Activated naive CD4-positive, alpha-beta T cell treated with anti-CD3 and anti-CD28 coated beads for 36 hours (primary cell): Measurements from ENCODE around the gene PRR20G. TPM values are rescaled to one million over a fixed set of nuclear protein-coding genes. Genes with fewer than 3 reads are reported as not detected.
A peak's percentile ranks its signal among the peaks of the same experiment; 100 is the strongest.

Source experiments
- CTCF ChIA-PET: fragments of 350-600 bp; sonication (Branson Sonifier 250); formaldehyde crosslinking; loops from one replicate; lab custom pipeline; 2021; ENCODE audit warnings: antibody characterized with exemption; lab: Charles Lee
- DNase-seq: peaks from one replicate; pipeline ENCODE4 v3.0.0-alpha.2; 2020
- H3K27ac Mint-ChIP-seq: one replicate; pipeline ENCODE4 v1.8.0; 2021; ENCODE audit warnings: mild to moderate bottlenecking, mixed read lengths
- H3K27me3 Mint-ChIP-seq: one replicate; pipeline ENCODE4 v1.8.0; 2021; ENCODE audit warnings: low read depth, mixed read lengths
- H3K36me3 Mint-ChIP-seq: one replicate; pipeline ENCODE4 v1.8.0; 2021; ENCODE audit warnings: low read depth, mixed read lengths
- H3K4me1 Mint-ChIP-seq: one replicate; pipeline ENCODE4 v1.8.0; 2021; ENCODE audit warnings: low read depth, mixed read lengths
- H3K4me3 Mint-ChIP-seq: one replicate; pipeline ENCODE4 v1.8.0; 2021; ENCODE audit warnings: mild to moderate bottlenecking, moderate library complexity, mixed read lengths
- H3K9me3 Mint-ChIP-seq: one replicate; pipeline ENCODE4 v1.8.0; 2021; ENCODE audit warnings: mixed read lengths
- intact Hi-C: fragments of 100-400 bp; cut with micrococcal nuclease; formaldehyde crosslinking; loops from one replicate; pipeline ENCODE4 v1.15.1; 2023
- total RNA-seq, 2 experiments: library from RNA; stranded (reverse); gene quantifications; one replicate each; pipeline ENCODE4 v1.2.3, GENCODE V29; 2021

PRR20G gene
- total RNA-seq, 2 experiments from 2014 or later: not detected

- no peak overlapping the region for H3K4me3 Mint-ChIP-seq
- H3K4me1 Mint-ChIP-seq: no peaks in the 10 kb centered on the region
- H3K9me3 Mint-ChIP-seq: peaks cover 7% of the 10 kb centered on the region
- intact Hi-C loops: no loop called here
- no peaks in the 10 kb centered on the region for H3K36me3 Mint-ChIP-seq
- CTCF ChIA-PET: no interaction called here
- no peak for DNase-seq
- H3K27ac Mint-ChIP-seq: no peak overlapping the region
- peaks cover 12% of the 10 kb centered on the region for H3K27me3 Mint-ChIP-seq
Observed at GRCh38 chr3:127291611-127292010, 3.8 kb upstream of the PRR20G start.

- Mint-ChIP-seq H3K4me1 (no peaks in the 10 kb centered on the region), H3K27ac (no peak overlapping the region), H3K27me3 (peaks cover 12% of the 10 kb centered on the region), H3K9me3 (peaks cover 7% of the 10 kb centered on the region), H3K36me3 (no peaks in the 10 kb centered on the region), H3K4me3 (no peak overlapping the region)
- intact Hi-C loops: no loop called here
- CTCF ChIA-PET: no interaction called here
- DNase-seq: no peak
Observed at GRCh38 chr3:127291114-127291513, 3.3 kb upstream of the PRR20G start.

- H3K9me3 Mint-ChIP-seq: peaks cover 7% of the 10 kb centered on the region
- no peaks in the 10 kb centered on the region for H3K4me1 Mint-ChIP-seq
- CTCF ChIA-PET: interaction anchor here (0.7 to 1.1 kb wide), 2 partner anchors 166 to 256 kb away, joined by 3 to 4 read pairs; no protein-coding TSS in a partner anchor
- peaks cover 10% of the 10 kb centered on the region for H3K27me3 Mint-ChIP-seq
- DNase-seq: no peak
- H3K27ac Mint-ChIP-seq: no peak overlapping the region
- H3K4me3 Mint-ChIP-seq: no peak overlapping the region
- intact Hi-C loops: no loop called here
- no peaks in the 10 kb centered on the region for H3K36me3 Mint-ChIP-seq
Observed at GRCh38 chr3:127289706-127290575, 2.1 kb upstream of the PRR20G start.

- peak; percentile 25 for DNase-seq
- no peaks in the 10 kb centered on the region for H3K36me3 Mint-ChIP-seq
- peaks cover 5% of the 10 kb centered on the region for H3K27me3 Mint-ChIP-seq
- no peak overlapping the region for H3K4me3 Mint-ChIP-seq
- H3K4me1 Mint-ChIP-seq: no peaks in the 10 kb centered on the region
- CTCF ChIA-PET: interaction anchor here (0.7 to 1.1 kb wide), 3 partner anchors 166 to 545 kb away, joined by 3 to 4 read pairs (median 3); no protein-coding TSS in a partner anchor
- intact Hi-C loops: no loop called here
- H3K9me3 Mint-ChIP-seq: peaks cover 7% of the 10 kb centered on the region
- H3K27ac Mint-ChIP-seq: no peak overlapping the region
Observed at GRCh38 chr3:127288921-127289705, 1.3 kb upstream of the PRR20G start.

DNA sequence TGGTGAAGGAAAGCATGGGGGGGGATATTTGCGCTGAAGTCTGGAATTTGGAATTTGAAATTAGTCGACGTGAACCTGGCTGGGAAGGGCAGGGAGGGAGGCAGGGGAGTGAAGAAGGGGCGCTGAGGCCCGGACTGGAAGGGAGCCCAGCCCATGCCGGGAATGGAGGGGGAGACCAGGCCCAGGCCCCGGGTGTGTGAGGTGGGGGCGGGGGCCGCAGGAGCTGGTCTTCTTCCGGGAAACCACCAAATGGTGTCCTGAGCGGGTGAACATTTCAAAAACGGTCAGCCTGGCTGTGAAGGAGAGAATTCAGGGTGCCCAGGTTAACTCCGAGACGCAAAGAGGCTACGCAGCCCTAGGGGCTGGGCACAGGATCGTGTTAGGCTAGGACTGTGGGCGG lies 497 bp upstream of the PRR20G start:
- no peak overlapping the region for H3K27ac Mint-ChIP-seq
- H3K36me3 Mint-ChIP-seq: no peaks in the 10 kb centered on the region
- CTCF ChIA-PET: interaction anchor here (1.1 kb wide), 1 partner anchor 544 kb away, joined by 3 read pairs; no protein-coding TSS in a partner anchor
- peaks cover 5% of the 10 kb centered on the region for H3K27me3 Mint-ChIP-seq
- DNase-seq: no peak
- H3K9me3 Mint-ChIP-seq: peaks cover 7% of the 10 kb centered on the region
- no peak overlapping the region for H3K4me3 Mint-ChIP-seq
- intact Hi-C loops: no loop called here
- no peaks in the 10 kb centered on the region for H3K4me1 Mint-ChIP-seq

GRCh38 chr3:127286571-127287140 lies 1.2 kb downstream of the PRR20G start:
- CTCF ChIA-PET: no interaction called here
- no peak overlapping the region for H3K27ac Mint-ChIP-seq
- intact Hi-C loops: no loop called here
- no peaks in the 10 kb centered on the region for H3K36me3 Mint-ChIP-seq
- H3K27me3 Mint-ChIP-seq: peaks cover 5% of the 10 kb centered on the region
- DNase-seq: no peak
- H3K9me3 Mint-ChIP-seq: peaks cover 7% of the 10 kb centered on the region
- H3K4me1 Mint-ChIP-seq: no peaks in the 10 kb centered on the region
- H3K4me3 Mint-ChIP-seq: no peak overlapping the region

DNA sequence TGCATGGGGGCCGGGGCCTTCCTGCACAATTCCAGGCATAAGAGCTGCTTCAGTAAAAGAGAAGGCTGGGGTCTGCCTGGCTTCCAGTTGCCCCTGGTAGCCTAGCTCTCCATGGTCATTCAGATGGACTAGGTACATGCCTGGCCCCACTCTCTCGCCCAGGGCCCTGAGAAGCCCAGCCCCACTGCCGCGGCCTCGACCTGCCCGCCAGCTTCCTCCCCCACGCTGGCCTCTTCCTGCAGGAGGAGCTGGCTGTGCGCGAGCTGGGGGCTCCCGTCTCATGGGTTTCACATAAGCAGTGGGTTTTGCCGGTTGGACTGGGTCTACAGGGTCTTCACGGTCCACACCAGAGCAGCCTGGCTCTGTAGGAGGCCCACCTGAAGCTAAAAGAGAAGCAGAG lies 3.6 kb downstream of the PRR20G start:
- CTCF ChIA-PET: no interaction called here
- Mint-ChIP-seq H3K4me1 (no peaks in the 10 kb centered on the region), H3K27ac (no peak overlapping the region), H3K9me3 (peaks cover 4% of the 10 kb centered on the region), H3K36me3 (no peaks in the 10 kb centered on the region), H3K27me3 (no peaks in the 10 kb centered on the region), H3K4me3 (no peak overlapping the region)
- DNase-seq: no peak
- intact Hi-C loops: no loop called here

DNA sequence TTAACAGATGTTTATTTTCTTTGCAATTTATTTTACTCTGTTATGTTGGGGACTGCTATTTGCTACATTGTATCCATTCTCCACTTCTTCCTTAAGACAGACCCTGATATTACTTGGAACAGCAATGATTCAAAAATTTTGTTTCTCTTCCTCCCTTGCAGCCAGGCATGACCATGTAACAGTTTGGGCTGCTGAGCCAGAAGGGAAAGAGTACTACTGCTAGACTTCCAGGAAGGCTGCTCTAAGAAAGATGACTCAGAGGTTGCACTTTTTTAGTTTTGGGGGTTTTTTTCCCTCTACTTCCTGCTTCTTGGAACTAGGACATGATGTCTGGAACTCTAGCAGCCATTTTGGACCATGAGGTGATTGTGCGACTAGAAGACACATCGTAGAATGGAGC lies 10.3 kb downstream of the PRR20G start:
- no peak overlapping the region for H3K4me3 Mint-ChIP-seq
- no peaks in the 10 kb centered on the region for H3K9me3 Mint-ChIP-seq
- H3K27ac Mint-ChIP-seq: no peak overlapping the region
- intact Hi-C loops: no loop called here
- no peak for DNase-seq
- CTCF ChIA-PET: no interaction called here
- no peaks in the 10 kb centered on the region for H3K36me3 Mint-ChIP-seq
- peaks cover 9% of the 10 kb centered on the region for H3K27me3 Mint-ChIP-seq
- H3K4me1 Mint-ChIP-seq: no peaks in the 10 kb centered on the region

DNA sequence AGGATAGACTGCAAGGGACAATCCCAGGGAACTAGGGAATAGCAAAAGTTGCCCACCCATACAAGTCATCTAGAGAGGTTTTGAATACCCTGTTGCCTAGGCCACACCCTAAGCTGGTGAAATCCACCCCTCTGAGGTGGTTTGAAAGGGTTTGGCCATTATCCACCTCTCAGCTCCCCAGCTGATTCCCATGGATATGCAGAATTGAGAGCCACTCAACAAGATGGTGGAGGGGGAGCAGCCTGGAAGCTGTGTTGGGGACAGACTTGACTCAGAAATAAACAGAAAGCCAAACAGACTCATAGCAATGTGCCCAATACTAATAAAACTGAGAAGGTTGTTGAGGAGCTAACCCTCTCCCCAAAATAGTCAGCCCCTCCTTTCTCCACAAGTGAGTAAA lies 10.9 kb downstream of the PRR20G start:
- intact Hi-C loops: no loop called here
- no peaks in the 10 kb centered on the region for H3K9me3 Mint-ChIP-seq
- no peaks in the 10 kb centered on the region for H3K36me3 Mint-ChIP-seq
- H3K4me3 Mint-ChIP-seq: no peak overlapping the region
- no peak overlapping the region for H3K27ac Mint-ChIP-seq
- peaks cover 9% of the 10 kb centered on the region for H3K27me3 Mint-ChIP-seq
- no peaks in the 10 kb centered on the region for H3K4me1 Mint-ChIP-seq
- CTCF ChIA-PET: no interaction called here
- DNase-seq: no peak

DNA sequence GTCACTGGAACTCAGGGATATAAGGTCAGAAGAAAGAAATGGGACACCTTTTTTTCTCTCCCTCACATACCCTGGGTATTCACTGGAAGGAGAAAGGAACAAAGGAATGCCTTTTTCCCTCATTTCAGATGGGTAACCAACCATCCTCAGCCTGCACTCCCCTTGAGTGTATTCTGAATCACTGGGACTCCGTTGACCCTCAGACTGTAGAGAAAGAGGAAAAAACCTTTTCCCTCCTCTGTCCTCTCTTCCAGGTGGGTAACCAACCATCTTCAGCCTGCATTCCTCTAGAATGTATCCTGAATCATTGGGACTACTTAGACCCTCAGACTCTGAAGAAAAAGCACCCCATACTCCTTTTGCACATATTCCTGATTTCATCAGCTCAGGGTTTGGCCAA lies 11.4 kb downstream of the PRR20G start:
- CTCF ChIA-PET: no interaction called here
- no peaks in the 10 kb centered on the region for H3K36me3 Mint-ChIP-seq
- H3K4me3 Mint-ChIP-seq: no peak overlapping the region
- H3K4me1 Mint-ChIP-seq: no peaks in the 10 kb centered on the region
- no peak for DNase-seq
- H3K27ac Mint-ChIP-seq: no peak overlapping the region
- intact Hi-C loops: no loop called here
- H3K9me3 Mint-ChIP-seq: no peaks in the 10 kb centered on the region
- peaks cover 9% of the 10 kb centered on the region for H3K27me3 Mint-ChIP-seq

DNA sequence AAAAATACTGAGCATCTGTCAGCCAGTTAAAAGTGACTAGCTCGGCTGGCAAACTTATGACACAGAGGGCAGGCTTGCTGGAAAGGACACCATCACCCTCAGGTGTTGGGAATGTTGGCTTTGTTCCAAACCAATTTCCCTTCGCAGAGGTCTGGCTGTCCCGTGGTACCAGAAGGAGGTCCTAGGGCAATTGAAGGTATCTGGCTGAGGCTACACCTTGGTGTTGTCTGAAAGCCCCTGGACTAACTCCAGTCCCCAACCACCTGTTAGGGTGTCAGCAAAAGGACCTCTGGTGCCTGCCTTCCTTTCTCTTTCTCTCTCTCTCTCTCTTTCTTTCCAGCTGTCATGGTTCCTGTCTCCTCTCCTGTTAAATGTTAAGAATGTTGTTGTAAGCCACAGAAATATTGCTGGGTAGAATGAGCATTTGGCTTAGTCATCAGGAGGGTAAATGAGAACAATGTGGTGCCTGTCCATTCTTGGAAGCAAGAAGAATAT lies 12.5 kb downstream of the PRR20G start:
- intact Hi-C loops: no loop called here
- no peaks in the 10 kb centered on the region for H3K9me3 Mint-ChIP-seq
- peaks cover 9% of the 10 kb centered on the region for H3K27me3 Mint-ChIP-seq
- H3K4me1 Mint-ChIP-seq: no peaks in the 10 kb centered on the region
- H3K36me3 Mint-ChIP-seq: no peaks in the 10 kb centered on the region
- no peak for DNase-seq
- CTCF ChIA-PET: no interaction called here
- H3K27ac Mint-ChIP-seq: no peak overlapping the region
- no peak overlapping the region for H3K4me3 Mint-ChIP-seq

DNA sequence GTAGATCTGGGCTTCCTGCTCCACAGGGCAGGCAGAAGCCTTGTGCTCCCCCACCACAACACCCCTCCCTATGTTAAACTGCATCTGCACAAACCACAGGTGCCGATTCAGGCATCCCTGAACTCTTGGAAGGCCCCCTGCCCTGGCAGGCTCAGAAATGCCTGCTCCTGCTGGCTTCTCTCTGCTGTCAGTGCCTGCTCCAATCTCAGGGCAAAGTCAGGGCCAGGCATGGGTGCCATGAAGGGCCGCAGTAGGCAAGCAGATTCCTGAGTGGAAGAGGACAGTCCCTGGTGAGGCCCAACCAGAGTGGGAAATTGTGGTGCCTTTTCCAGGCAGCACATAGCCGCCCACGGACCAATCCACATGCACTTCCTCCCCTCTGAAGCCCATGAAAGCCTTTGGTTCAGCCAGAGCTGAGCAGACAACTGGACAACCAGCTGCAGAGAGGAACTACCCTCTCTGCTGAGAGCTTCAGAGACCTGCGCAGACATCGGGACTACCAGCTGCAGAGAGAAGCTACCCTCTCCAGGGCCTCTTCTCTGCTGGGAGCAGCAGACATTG lies 13.6 kb downstream of the PRR20G start:
- Mint-ChIP-seq H3K27ac (no peak overlapping the region), H3K9me3 (peaks cover 7% of the 10 kb centered on the region), H3K27me3 (peaks cover 11% of the 10 kb centered on the region), H3K4me1 (no peaks in the 10 kb centered on the region), H3K4me3 (no peak overlapping the region), H3K36me3 (no peaks in the 10 kb centered on the region)
- no peak for DNase-seq
- CTCF ChIA-PET: no interaction called here
- intact Hi-C loops: no loop called here
